ENCODE results near the gene TNFRSF1B.

TNFRSF1B gene

DNA sequence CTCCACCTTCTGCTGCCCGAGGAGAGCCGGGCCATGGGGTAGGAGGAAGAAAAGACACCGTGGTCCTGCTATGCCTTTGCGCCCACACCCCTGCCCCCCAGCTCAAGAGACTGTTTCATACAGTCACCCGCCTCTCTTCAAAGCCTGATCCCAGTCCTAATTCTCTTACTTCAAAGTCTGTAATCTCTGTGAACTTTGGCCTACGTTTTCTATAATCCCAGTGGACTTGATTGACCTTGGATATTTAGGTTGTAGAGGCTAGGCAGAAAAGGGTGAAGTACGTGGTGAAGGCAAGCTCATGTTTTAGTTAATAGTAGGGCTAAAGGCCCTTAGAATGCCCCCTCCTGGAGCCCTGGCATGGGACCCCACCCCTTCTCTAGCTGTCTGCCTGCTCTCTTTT is 91.5 kb downstream of the TNFRSF1B start:
- ChIA-PET POLR2A (no interaction called here), CTCF (no interaction called here)
- no peak for TF ChIP-seq CTCF (IDR thresholded peaks at IDR 0.05; ENCODE audit: control extremely low read depth, extremely low read depth, low read depth, missing control alignments)
- DNase-seq (ENCODE audit: extremely low spot score), result no peak

All from GM10248 (cell line).